Activated CD4-positive, alpha-beta memory T cell treated with anti-CD3 and anti-CD28 coated beads for 36 hours (primary cell): Measurements from ENCODE around the gene NIPA2. TPM values are rescaled to one million over a fixed set of nuclear protein-coding genes. Genes with fewer than 3 reads are reported as not detected.

Experiments
- CTCF ChIA-PET: fragments of 350-600 bp; sonication (Branson Sonifier 250); formaldehyde crosslinking; loops from one replicate; lab custom pipeline; 2021; ENCODE audit warnings: antibody characterized with exemption, inconsistent platforms; lab: Charles Lee
- POLR2A ChIA-PET: fragments of 350-600 bp; sonication (Branson Sonifier 250); formaldehyde crosslinking; loops from one replicate; lab custom pipeline; 2021; ENCODE audit warnings: antibody characterized with exemption; lab: Charles Lee
- DNase-seq: peaks from one replicate; pipeline ENCODE4 v3.0.0-alpha.2; 2020
- H3K27ac Mint-ChIP-seq: one replicate; pipeline ENCODE4 v1.8.0; 2021; ENCODE audit warnings: mixed read lengths
- H3K27me3 Mint-ChIP-seq: one replicate; pipeline ENCODE4 v1.8.0; 2021; ENCODE audit warnings: mixed read lengths
- H3K36me3 Mint-ChIP-seq: one replicate; pipeline ENCODE4 v1.8.0; 2021; ENCODE audit warnings: mixed read lengths
- H3K4me1 Mint-ChIP-seq: one replicate; pipeline ENCODE4 v1.8.0; 2021; ENCODE audit warnings: low read depth, mixed read lengths
- H3K4me3 Mint-ChIP-seq: one replicate; pipeline ENCODE4 v1.8.0; 2021; ENCODE audit warnings: mild to moderate bottlenecking, mixed read lengths
- H3K9me3 Mint-ChIP-seq: one replicate; pipeline ENCODE4 v1.8.0; 2021; ENCODE audit warnings: mixed read lengths
- intact Hi-C: fragments of 100-400 bp; cut with micrococcal nuclease; formaldehyde crosslinking; loops from one replicate; pipeline ENCODE4 v1.15.1; 2023
- total RNA-seq, 2 experiments: library from RNA; stranded (reverse); gene quantifications; one replicate each; pipeline ENCODE4 v1.2.3, GENCODE V29; 2021

NIPA2 gene
- total RNA-seq, 2 experiments from 2014 or later = 70.5 TPM

- Mint-ChIP-seq H3K4me1 (peaks cover 18% of the 10 kb centered on the region), H3K36me3 (no peaks in the 10 kb centered on the region), H3K27me3 (no peaks in the 10 kb centered on the region), H3K4me3 (no peak overlapping the region), H3K27ac (no peak overlapping the region), H3K9me3 (no peaks in the 10 kb centered on the region)
- ChIA-PET CTCF (no interaction called here), POLR2A (no interaction called here)
- no peak for DNase-seq
- intact Hi-C loops = no loop called here
Observed at GRCh38 chr15:22808761-22809280, 29.6 kb upstream of the NIPA2 start.

- Mint-ChIP-seq H3K4me3 (no peak overlapping the region), H3K27me3 (no peaks in the 10 kb centered on the region), H3K27ac (no peak overlapping the region), H3K36me3 (peaks cover 7% of the 10 kb centered on the region), H3K9me3 (no peaks in the 10 kb centered on the region), H3K4me1 (peaks cover 16% of the 10 kb centered on the region)
- DNase-seq = no peak
- ChIA-PET POLR2A (no interaction called here), CTCF (interaction anchor here (1.2 kb wide), 1 partner anchor 30 kb away, joined by 3 read pairs; no protein-coding TSS in a partner anchor)
- intact Hi-C loops = no loop called here
Observed at GRCh38 chr15:22810033-22810852, 28.2 kb upstream of the NIPA2 start.

- CTCF ChIA-PET = interaction anchor here (0.9 to 1.2 kb wide), 2 partner anchors 10 to 85 kb away, joined by 3 read pairs; no protein-coding TSS in a partner anchor
- Mint-ChIP-seq H3K36me3 (peaks cover 8% of the 10 kb centered on the region), H3K27me3 (no peaks in the 10 kb centered on the region), H3K27ac (no peak overlapping the region), H3K4me3 (no peak overlapping the region), H3K9me3 (no peaks in the 10 kb centered on the region), H3K4me1 (peaks cover 16% of the 10 kb centered on the region)
- POLR2A ChIA-PET = no interaction called here
- intact Hi-C loops = no loop called here
- no peak for DNase-seq
Observed at GRCh38 chr15:22810853-22811338, 27.6 kb upstream of the NIPA2 start.

- intact Hi-C loops = no loop called here
- CTCF ChIA-PET = interaction anchor here (0.9 to 1.2 kb wide), 2 partner anchors 11 to 84 kb away, joined by 3 read pairs; no protein-coding TSS in a partner anchor
- DNase-seq = no peak
Observed at GRCh38 chr15:22811640-22812039, 26.8 kb upstream of the NIPA2 start.

GRCh38 chr15:22813844-22814243 lies 24.6 kb upstream of the NIPA2 start:
- Mint-ChIP-seq H3K4me3 (no peak overlapping the region), H3K4me1 (peaks cover 8% of the 10 kb centered on the region), H3K9me3 (no peaks in the 10 kb centered on the region), H3K27ac (no peak overlapping the region), H3K27me3 (no peaks in the 10 kb centered on the region), H3K36me3 (peaks cover 11% of the 10 kb centered on the region)
- no peak for DNase-seq
- intact Hi-C loops = no loop called here
- CTCF ChIA-PET = no interaction called here
- POLR2A ChIA-PET = no interaction called here

More at GRCh38 chr15:22811640-22812039, 26.8 kb upstream of the NIPA2 start:
- peaks cover 9% of the 10 kb centered on the region for H3K36me3 Mint-ChIP-seq
- peaks cover 9% of the 10 kb centered on the region for H3K4me1 Mint-ChIP-seq
- H3K4me3 Mint-ChIP-seq = no peak overlapping the region
- H3K9me3 Mint-ChIP-seq = no peaks in the 10 kb centered on the region
- POLR2A ChIA-PET = no interaction called here
- no peaks in the 10 kb centered on the region for H3K27me3 Mint-ChIP-seq
- H3K27ac Mint-ChIP-seq = no peak overlapping the region

- CTCF ChIA-PET = no interaction called here
- intact Hi-C loops = no loop called here
- no peak overlapping the region for H3K4me3 Mint-ChIP-seq
- H3K4me1 Mint-ChIP-seq = peaks cover 5% of the 10 kb centered on the region
- H3K27ac Mint-ChIP-seq = no peak overlapping the region
- H3K36me3 Mint-ChIP-seq = peaks cover 16% of the 10 kb centered on the region
- H3K9me3 Mint-ChIP-seq = no peaks in the 10 kb centered on the region
- POLR2A ChIA-PET = no interaction called here
- no peaks in the 10 kb centered on the region for H3K27me3 Mint-ChIP-seq
- no peak for DNase-seq
Observed at GRCh38 chr15:22815766-22816165, 22.7 kb upstream of the NIPA2 start.

- Mint-ChIP-seq H3K27me3 (no peaks in the 10 kb centered on the region), H3K9me3 (no peaks in the 10 kb centered on the region), H3K4me3 (no peak overlapping the region), H3K36me3 (peaks cover 27% of the 10 kb centered on the region), H3K27ac (no peak overlapping the region), H3K4me1 (peaks cover 2% of the 10 kb centered on the region)
- ChIA-PET POLR2A (no interaction called here), CTCF (no interaction called here)
- intact Hi-C loops = no loop called here
- DNase-seq = no peak
Observed at GRCh38 chr15:22819651-22820050, 18.8 kb upstream of the NIPA2 start.

GRCh38 chr15:22823495-22824128 lies 14.9 kb upstream of the NIPA2 start:
- peaks cover 23% of the 10 kb centered on the region for H3K36me3 Mint-ChIP-seq
- no peaks in the 10 kb centered on the region for H3K9me3 Mint-ChIP-seq
- CTCF ChIA-PET = interaction anchor here (1.0 kb wide), 1 partner anchor 17 kb away, joined by 3 read pairs; no protein-coding TSS in a partner anchor
- intact Hi-C loops = no loop called here
- POLR2A ChIA-PET = no interaction called here
- H3K27ac Mint-ChIP-seq = no peak overlapping the region
- no peaks in the 10 kb centered on the region for H3K4me1 Mint-ChIP-seq
- DNase-seq = no peak
- no peaks in the 10 kb centered on the region for H3K27me3 Mint-ChIP-seq
- no peak overlapping the region for H3K4me3 Mint-ChIP-seq

GRCh38 chr15:22827125-22827524 lies 11.3 kb upstream of the NIPA2 start:
- ChIA-PET CTCF (no interaction called here), POLR2A (no interaction called here)
- H3K27ac Mint-ChIP-seq = no peak overlapping the region
- no peaks in the 10 kb centered on the region for H3K27me3 Mint-ChIP-seq
- intact Hi-C loops = no loop called here
- H3K4me1 Mint-ChIP-seq = no peaks in the 10 kb centered on the region
- peaks cover 11% of the 10 kb centered on the region for H3K36me3 Mint-ChIP-seq
- no peak for DNase-seq
- no peak overlapping the region for H3K4me3 Mint-ChIP-seq
- no peaks in the 10 kb centered on the region for H3K9me3 Mint-ChIP-seq

- no peak for DNase-seq
- intact Hi-C loops = no loop called here
- Mint-ChIP-seq H3K36me3 (peaks cover 5% of the 10 kb centered on the region), H3K4me1 (no peaks in the 10 kb centered on the region), H3K9me3 (peaks cover 4% of the 10 kb centered on the region), H3K27ac (no peak overlapping the region), H3K27me3 (no peaks in the 10 kb centered on the region), H3K4me3 (no peak overlapping the region)
- ChIA-PET POLR2A (no interaction called here), CTCF (no interaction called here)
Observed at GRCh38 chr15:22831473-22831872, 7.0 kb upstream of the NIPA2 start.

- intact Hi-C loops = no loop called here
- Mint-ChIP-seq H3K4me3 (peak overlapping the region; percentile 96), H3K4me1 (peaks cover 19% of the 10 kb centered on the region), H3K27me3 (no peaks in the 10 kb centered on the region), H3K9me3 (no peaks in the 10 kb centered on the region), H3K36me3 (peaks cover 24% of the 10 kb centered on the region), H3K27ac (peak overlapping the region; percentile 97)
- ChIA-PET CTCF (no interaction called here), POLR2A (interaction anchor here (0.9 to 1.3 kb wide), 3 partner anchors 42 to 200 kb away, joined by 3 to 4 read pairs (median 4); partner anchors contain the start of gene TUBGCP5)
- no peak for DNase-seq
Observed at GRCh38 chr15:22839046-22839695, 705 bp downstream of the NIPA2 start.
